ENCODE data around the gene GIMAP4. TPM values are rescaled to one million over a fixed set of nuclear protein-coding genes. Genes with fewer than 3 reads are reported as not detected.
"Not testable (repeated sequence)": the region's sequence is repeated elsewhere in the genome, so short reads cannot be mapped to it uniquely, and the experiment has no call there.

The GIMAP4 gene
- total and polyA plus RNA-seq, 2 donors (not counting 3 experiments of a cell fraction or from before 2014, with no cell fraction given), result 56.6 to 168 TPM

- CTCF ChIA-PET, result no interaction called here
- H4K20me1 ChIP-seq (replicated peaks; ENCODE audit: control insufficient read depth, extremely low read depth, insufficient read depth, low read length), result no peaks in the 10 kb centered on the region
- intact Hi-C loops (cut with micrococcal nuclease), result no loop called here
- POLR2A ChIA-PET, result no interaction called here
- H3K36me3 ChIP-seq (ENCODE audit: control insufficient read depth in 2 of 2, extremely low read depth in 1 of 2, insufficient read depth in 2 of 2, low read length in 2 of 2), result peaks cover 19 to 26% of the 10 kb centered on the region in 2 experiments
- BruUV-seq (replicated peaks), result TSS peak; percentile 32
- no peaks in the 10 kb centered on the region for H3K9me1 ChIP-seq (replicated peaks; ENCODE audit: control insufficient read depth, extremely low read depth, insufficient read depth, low read length)
- FAIRE-seq (no peak), DNase-seq (ENCODE audit: low read depth, low spot score) (no peak)
- TF ChIP-seq MYC (IDR thresholded peaks at IDR 0.05; ENCODE audit: low read depth, low read length) (no peak), FOS (IDR thresholded peaks at IDR 0.05; ENCODE audit: borderline replicate concordance, insufficient read depth, low read length) (no peak), POLR2AphosphoS5 (IDR thresholded peaks at IDR 0.05; ENCODE audit: insufficient read depth, low read depth, low read length) (no peak), CTCF (IDR thresholded peaks at IDR 0.05; ENCODE audit: extremely low read depth in 1 of 2, insufficient read depth in 1 of 2, low read depth in 1 of 2, low read length in 2 of 2) (no peak), GATA2 (IDR thresholded peaks at IDR 0.05; ENCODE audit: insufficient read depth, insufficient read length, low read depth, low read length) (no peak), JUN (IDR thresholded peaks at IDR 0.05; ENCODE audit: borderline replicate concordance, insufficient read depth, insufficient read length, low read depth) (no peak), POLR2A (IDR thresholded peaks at IDR 0.05; ENCODE audit: low read depth, low read length) (no peak), MAX (IDR thresholded peaks at IDR 0.05; ENCODE audit: insufficient read depth, insufficient read length) (no peak), EZH2 (IDR thresholded peaks at IDR 0.05; ENCODE audit: borderline replicate concordance, low read depth, low read length, severe bottlenecking) (no peak)
- no peak overlapping the region for H3K4me2 ChIP-seq (ENCODE audit: insufficient read depth, low read length)
- no peak overlapping the region for H2AFZ ChIP-seq (ENCODE audit: low read depth, low read length)
- dilution Hi-C loops (cut with MboI; ENCODE audit: extremely low pct_ligation_motif_present, low sequenced_read_pairs), result no loop called here
- H3K27me3 ChIP-seq (ENCODE audit: control insufficient read depth in 2 of 2, insufficient read depth in 2 of 2, low read length in 2 of 2), result no peaks in the 10 kb centered on the region
- no peak overlapping the region for H3K27ac ChIP-seq (ENCODE audit: insufficient read depth, low read depth, low read length)
- H3K79me2 ChIP-seq (ENCODE audit: control insufficient read depth, insufficient read depth, low read length), result peaks cover 42% of the 10 kb centered on the region
- no peaks in the 10 kb centered on the region for H3K9me3 ChIP-seq (replicated peaks; ENCODE audit: control insufficient read depth, insufficient read depth, low read length)
- peaks cover 31% of the 10 kb centered on the region for H3K4me1 ChIP-seq (ENCODE audit: control insufficient read depth, extremely low read depth, insufficient read depth, low read length)
- no peak overlapping the region for H3K4me3 ChIP-seq (replicated peaks in 1 of 3; ENCODE audit: insufficient read depth in 1 of 3, low read depth in 1 of 3, low read length in 3 of 3)
- H3K9ac ChIP-seq (replicated peaks; ENCODE audit: extremely low read depth, insufficient read depth, low read length), result no peak overlapping the region
Observed at GRCh38 chr7:150572496-150572895, 5.3 kb downstream of the GIMAP4 start.

- H3K9me1 ChIP-seq (replicated peaks; ENCODE audit: control insufficient read depth, extremely low read depth, insufficient read depth, low read length); dilution Hi-C loops (cut with MboI; ENCODE audit: extremely low pct_ligation_motif_present, low sequenced_read_pairs); H4K20me1 ChIP-seq (replicated peaks; ENCODE audit: control insufficient read depth, extremely low read depth, insufficient read depth, low read length); H3K9ac ChIP-seq (replicated peaks; ENCODE audit: extremely low read depth, insufficient read depth, low read length); H3K4me2 ChIP-seq (ENCODE audit: insufficient read depth, low read length); H3K27me3 ChIP-seq (ENCODE audit: control insufficient read depth in 2 of 2, insufficient read depth in 2 of 2, low read length in 2 of 2); H3K36me3 ChIP-seq (ENCODE audit: control insufficient read depth in 2 of 2, extremely low read depth in 1 of 2, insufficient read depth in 2 of 2, low read length in 2 of 2); POLR2A ChIA-PET; H3K79me2 ChIP-seq (ENCODE audit: control insufficient read depth, insufficient read depth, low read length); intact Hi-C loops (cut with micrococcal nuclease); DNase-seq (ENCODE audit: low read depth, low spot score); H3K4me3 ChIP-seq (replicated peaks in 1 of 3; ENCODE audit: insufficient read depth in 1 of 3, low read depth in 1 of 3, low read length in 3 of 3); H2AFZ ChIP-seq (ENCODE audit: low read depth, low read length); H3K27ac ChIP-seq (ENCODE audit: insufficient read depth, low read depth, low read length); H3K4me1 ChIP-seq (ENCODE audit: control insufficient read depth, extremely low read depth, insufficient read depth, low read length); CTCF ChIA-PET; H3K9me3 ChIP-seq (replicated peaks; ENCODE audit: control insufficient read depth, insufficient read depth, low read length); BruUV-seq (replicated peaks); FAIRE-seq: not testable (repeated sequence)
Observed at GRCh38 chr7:150579979-150580637, 12.9 kb downstream of the GIMAP4 start.

Measured in endothelial cell of umbilical vein (primary cell).